Activated CD4-positive, alpha-beta memory T cell treated with anti-CD3 and anti-CD28 coated beads for 36 hours (primary cell): ENCODE results near the gene STK32C. TPM values are rescaled to one million over a fixed set of nuclear protein-coding genes. Genes with fewer than 3 reads are reported as not detected.
"Not testable (repeated sequence)": the region's sequence is repeated elsewhere in the genome, so short reads cannot be mapped to it uniquely, and the experiment has no call there.

Experiments used
- CTCF ChIA-PET: fragments of 350-600 bp; sonication (Branson Sonifier 250); formaldehyde crosslinking; loops from one replicate; lab custom pipeline; 2021; ENCODE audit warnings: antibody characterized with exemption, inconsistent platforms; lab: Charles Lee
- POLR2A ChIA-PET: fragments of 350-600 bp; sonication (Branson Sonifier 250); formaldehyde crosslinking; loops from one replicate; lab custom pipeline; 2021; ENCODE audit warnings: antibody characterized with exemption; lab: Charles Lee
- DNase-seq: peaks from one replicate; pipeline ENCODE4 v3.0.0-alpha.2; 2020
- H3K27ac Mint-ChIP-seq: one replicate; pipeline ENCODE4 v1.8.0; 2021; ENCODE audit warnings: mixed read lengths
- H3K27me3 Mint-ChIP-seq: one replicate; pipeline ENCODE4 v1.8.0; 2021; ENCODE audit warnings: mixed read lengths
- H3K36me3 Mint-ChIP-seq: one replicate; pipeline ENCODE4 v1.8.0; 2021; ENCODE audit warnings: mixed read lengths
- H3K4me1 Mint-ChIP-seq: one replicate; pipeline ENCODE4 v1.8.0; 2021; ENCODE audit warnings: low read depth, mixed read lengths
- H3K4me3 Mint-ChIP-seq: one replicate; pipeline ENCODE4 v1.8.0; 2021; ENCODE audit warnings: mild to moderate bottlenecking, mixed read lengths
- H3K9me3 Mint-ChIP-seq: one replicate; pipeline ENCODE4 v1.8.0; 2021; ENCODE audit warnings: mixed read lengths
- intact Hi-C: fragments of 100-400 bp; cut with micrococcal nuclease; formaldehyde crosslinking; loops from one replicate; pipeline ENCODE4 v1.15.1; 2023
- total RNA-seq, 2 experiments: library from RNA; stranded (reverse); gene quantifications; one replicate each; pipeline ENCODE4 v1.2.3, GENCODE V29; 2021

Gene STK32C
- total RNA-seq, 2 experiments from 2014 or later = 14.8 to 16.1 TPM

GRCh38 chr10:132166216-132166950 is 141.4 kb downstream of the STK32C start:
- POLR2A ChIA-PET = no interaction called here
- intact Hi-C loops = no loop called here
- peaks cover 22% of the 10 kb centered on the region for H3K4me1 Mint-ChIP-seq
- no peaks in the 10 kb centered on the region for H3K36me3 Mint-ChIP-seq
- no peak overlapping the region for H3K27ac Mint-ChIP-seq
- no peaks in the 10 kb centered on the region for H3K27me3 Mint-ChIP-seq
- no peak for DNase-seq
- no peak overlapping the region for H3K4me3 Mint-ChIP-seq
- CTCF ChIA-PET = no interaction called here
- no peaks in the 10 kb centered on the region for H3K9me3 Mint-ChIP-seq

- H3K4me3 Mint-ChIP-seq = no peak overlapping the region
Observed at GRCh38 chr10:132165416-132165980, 142.3 kb downstream of the STK32C start.

GRCh38 chr10:132164761-132165278 is 142.9 kb downstream of the STK32C start:
- DNase-seq = no peak
- H3K4me3 Mint-ChIP-seq = no peak overlapping the region
- no peak overlapping the region for H3K27ac Mint-ChIP-seq
- H3K9me3 Mint-ChIP-seq = no peaks in the 10 kb centered on the region
- intact Hi-C loops = no loop called here
- no peaks in the 10 kb centered on the region for H3K27me3 Mint-ChIP-seq
- ChIA-PET POLR2A (no interaction called here), CTCF (no interaction called here)
- H3K36me3 Mint-ChIP-seq = no peaks in the 10 kb centered on the region
- peaks cover 22% of the 10 kb centered on the region for H3K4me1 Mint-ChIP-seq

More at GRCh38 chr10:132165416-132165980, 142.3 kb downstream of the STK32C start:
- H3K9me3 Mint-ChIP-seq = no peaks in the 10 kb centered on the region
- no peaks in the 10 kb centered on the region for H3K36me3 Mint-ChIP-seq
- DNase-seq = no peak
- no peaks in the 10 kb centered on the region for H3K27me3 Mint-ChIP-seq
- H3K4me1 Mint-ChIP-seq = peaks cover 22% of the 10 kb centered on the region
- H3K27ac Mint-ChIP-seq = no peak overlapping the region
- ChIA-PET POLR2A (no interaction called here), CTCF (no interaction called here)
- intact Hi-C loops = no loop called here

DNA sequence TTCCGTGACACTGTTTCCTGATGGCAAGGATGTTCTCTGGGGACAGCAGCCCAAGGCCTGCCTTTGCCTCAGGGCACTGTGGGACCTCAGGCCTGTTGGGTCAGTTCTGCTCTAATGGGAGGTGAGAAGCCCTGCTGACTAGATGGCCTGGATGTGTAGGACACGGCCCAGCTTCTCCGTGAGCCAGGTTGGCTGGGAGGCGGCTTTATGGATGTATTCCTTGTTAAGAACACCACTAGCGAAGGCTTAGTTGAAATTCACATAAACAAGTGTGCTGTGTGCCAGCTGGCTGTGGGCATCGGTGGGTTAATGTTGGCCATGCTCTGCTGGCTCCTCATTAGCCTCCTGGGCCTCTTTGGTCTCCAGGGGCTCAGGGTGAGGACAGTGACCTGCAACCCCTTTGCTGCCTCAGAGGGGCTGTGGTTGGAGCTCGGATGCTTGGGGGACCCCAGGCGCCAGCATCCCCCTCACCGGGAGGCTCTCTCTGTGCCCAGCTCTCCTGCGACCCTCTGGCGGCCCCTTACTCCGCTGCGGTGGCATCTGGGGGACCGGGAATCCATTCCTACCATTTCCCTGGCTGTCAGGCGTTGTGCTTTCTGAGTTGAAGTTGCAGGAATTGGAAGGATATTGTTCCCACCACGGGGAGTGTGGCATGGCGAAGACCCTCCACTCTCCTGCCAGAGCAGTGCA is 143.8 kb downstream of the STK32C start:
- ChIA-PET POLR2A (no interaction called here), CTCF (no interaction called here)
- H3K4me1 Mint-ChIP-seq = peaks cover 27% of the 10 kb centered on the region
- intact Hi-C loops = loop anchor here (2.0 kb wide), 2 partner anchors 283 to 373 kb away; partner anchors contain the start of gene INPP5A
- no peak overlapping the region for H3K4me3 Mint-ChIP-seq
- H3K27me3 Mint-ChIP-seq = no peaks in the 10 kb centered on the region
- H3K36me3 Mint-ChIP-seq = no peaks in the 10 kb centered on the region
- DNase-seq = no peak
- no peak overlapping the region for H3K27ac Mint-ChIP-seq
- no peaks in the 10 kb centered on the region for H3K9me3 Mint-ChIP-seq

- peak overlapping the region; percentile 9 for H3K27ac Mint-ChIP-seq
- no peak overlapping the region for H3K4me3 Mint-ChIP-seq
- H3K9me3 Mint-ChIP-seq = no peaks in the 10 kb centered on the region
- CTCF ChIA-PET = no interaction called here
- no peaks in the 10 kb centered on the region for H3K36me3 Mint-ChIP-seq
- intact Hi-C loops = loop anchor here (2.0 kb wide), 2 partner anchors 283 to 373 kb away; partner anchors contain the start of gene INPP5A
- peaks cover 30% of the 10 kb centered on the region for H3K4me1 Mint-ChIP-seq
- DNase-seq = peak; percentile 80
- no peaks in the 10 kb centered on the region for H3K27me3 Mint-ChIP-seq
- POLR2A ChIA-PET = no interaction called here
Observed at GRCh38 chr10:132163278-132163765, 144.4 kb downstream of the STK32C start.

DNA sequence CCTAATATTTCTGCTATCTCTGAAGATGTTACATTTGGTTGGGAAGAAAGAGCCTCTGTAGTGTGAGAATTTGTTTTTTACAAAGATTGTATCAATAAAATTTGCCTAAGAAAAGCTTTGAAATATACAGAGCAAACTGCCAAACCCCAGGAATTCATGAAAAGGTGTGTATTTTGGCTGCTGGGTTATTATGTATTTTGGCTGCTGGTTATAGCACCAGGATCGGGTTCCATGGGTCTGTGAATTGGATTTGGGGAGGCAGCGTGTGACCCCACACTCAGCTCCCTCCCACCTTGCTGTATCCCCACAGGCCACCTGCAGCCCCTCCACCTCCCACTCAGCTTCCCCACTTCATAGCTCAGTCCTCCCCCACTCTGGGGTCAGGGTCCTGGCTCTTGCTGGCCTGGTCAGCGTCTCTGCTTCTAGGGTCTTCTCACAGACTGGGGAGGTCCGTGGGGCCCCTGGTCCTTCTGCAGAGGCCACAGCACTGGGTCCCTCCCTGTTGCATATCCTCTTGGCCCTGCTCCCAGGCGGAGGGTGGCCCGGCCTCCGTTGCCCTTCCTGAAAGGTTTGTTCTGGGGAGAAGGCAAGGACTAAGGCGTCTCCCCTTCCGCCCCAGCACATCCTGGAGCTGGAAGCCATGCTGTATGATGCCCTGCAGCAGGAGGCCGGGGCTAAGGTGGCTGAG is 145.0 kb downstream of the STK32C start:
- H3K27me3 Mint-ChIP-seq = no peaks in the 10 kb centered on the region
- H3K36me3 Mint-ChIP-seq = no peaks in the 10 kb centered on the region
- peak overlapping the region; percentile 51 for H3K4me3 Mint-ChIP-seq
- intact Hi-C loops = loop anchor here (2.0 kb wide), 2 partner anchors 284 to 374 kb away; partner anchors contain the start of gene INPP5A
- H3K27ac Mint-ChIP-seq = peak overlapping the region; percentile 92
- H3K4me1 Mint-ChIP-seq = peaks cover 34% of the 10 kb centered on the region
- ChIA-PET CTCF (interaction anchor here (0.7 kb wide), 1 partner anchor 21 kb away, joined by 4 read pairs; no protein-coding TSS in a partner anchor), POLR2A (no interaction called here)
- no peaks in the 10 kb centered on the region for H3K9me3 Mint-ChIP-seq
- no peak for DNase-seq

- peak overlapping the region; percentile 51 for H3K4me3 Mint-ChIP-seq
- POLR2A ChIA-PET = no interaction called here
Observed at GRCh38 chr10:132162021-132162531, 145.7 kb downstream of the STK32C start.

DNA sequence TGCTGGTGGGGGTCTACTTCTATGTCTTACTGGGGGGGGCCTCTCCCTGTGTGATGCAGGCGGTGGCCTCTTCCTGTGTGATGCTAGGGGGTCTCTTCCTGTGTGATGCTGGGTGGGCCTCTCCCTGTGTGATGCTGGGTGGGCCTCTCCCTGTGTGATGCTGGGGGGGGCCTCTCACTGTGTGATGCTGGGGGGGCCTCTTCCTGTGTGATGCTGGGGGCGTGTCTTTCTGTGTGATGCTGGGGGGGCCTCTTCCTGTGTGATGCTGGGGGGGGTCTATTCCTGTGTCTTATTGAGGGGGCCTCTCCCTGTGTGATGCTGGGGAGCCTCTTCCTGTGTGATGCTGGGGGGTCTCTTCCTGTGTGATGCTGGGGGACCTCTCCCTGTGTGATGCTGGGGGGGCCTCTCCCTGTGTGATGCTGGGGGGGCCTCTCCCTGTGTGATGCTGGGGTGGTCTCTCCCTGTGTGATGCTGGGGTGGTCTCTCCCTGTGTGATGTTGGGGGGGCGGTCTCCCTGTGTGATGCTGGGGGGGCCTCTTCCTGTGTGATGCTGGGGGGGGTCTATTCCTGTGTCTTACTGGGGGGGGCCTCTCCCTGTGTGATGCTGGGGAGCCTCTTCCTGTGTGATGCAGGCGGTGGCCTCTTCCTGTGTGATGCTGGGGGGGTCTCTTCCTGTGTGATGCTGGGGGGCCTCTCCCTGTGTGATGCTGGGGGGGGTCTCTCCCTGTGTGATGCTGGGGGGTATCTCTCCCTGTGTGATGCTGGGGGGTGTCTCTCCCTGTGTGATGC is 146.7 kb downstream of the STK32C start:
- H3K36me3 Mint-ChIP-seq, POLR2A ChIA-PET, H3K4me3 Mint-ChIP-seq, intact Hi-C loops, H3K9me3 Mint-ChIP-seq, H3K27me3 Mint-ChIP-seq, CTCF ChIA-PET: not testable (repeated sequence)
- H3K4me1 Mint-ChIP-seq = peaks cover 31% of the 10 kb centered on the region
- peak; percentile 39 for DNase-seq
- H3K27ac Mint-ChIP-seq = peak overlapping the region; percentile 38

More at GRCh38 chr10:132162021-132162531, 145.7 kb downstream of the STK32C start:
- H3K27ac Mint-ChIP-seq = peak overlapping the region; percentile 92
- DNase-seq = peak; percentile 72
- H3K36me3 Mint-ChIP-seq = no peaks in the 10 kb centered on the region
- intact Hi-C loops = loop anchor here (2.0 kb wide), 2 partner anchors 285 to 375 kb away; partner anchors contain the start of gene INPP5A
- no peaks in the 10 kb centered on the region for H3K27me3 Mint-ChIP-seq
- H3K4me1 Mint-ChIP-seq = peaks cover 36% of the 10 kb centered on the region
- CTCF ChIA-PET = interaction anchor here (0.7 kb wide), 1 partner anchor 20 kb away, joined by 4 read pairs; no protein-coding TSS in a partner anchor
- no peaks in the 10 kb centered on the region for H3K9me3 Mint-ChIP-seq

DNA sequence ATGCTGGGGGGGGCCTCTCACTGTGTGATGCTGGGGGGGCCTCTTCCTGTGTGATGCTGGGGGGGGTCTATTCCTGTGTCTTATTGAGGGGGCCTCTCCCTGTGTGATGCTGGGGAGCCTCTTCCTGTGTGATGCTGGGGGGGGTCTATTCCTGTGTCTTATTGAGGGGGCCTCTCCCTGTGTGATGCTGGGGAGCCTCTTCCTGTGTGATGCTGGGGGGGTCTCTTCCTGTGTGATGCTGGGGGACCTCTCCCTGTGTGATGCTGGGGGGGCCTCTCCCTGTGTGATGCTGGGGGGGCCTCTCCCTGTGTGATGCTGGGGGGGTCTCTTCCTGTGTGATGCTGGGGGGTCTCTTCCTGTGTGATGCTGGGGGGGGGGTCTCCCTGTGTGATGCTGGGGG is 147.5 kb downstream of the STK32C start:
- H3K4me1 Mint-ChIP-seq = peaks cover 31% of the 10 kb centered on the region
- H3K27ac Mint-ChIP-seq = peak overlapping the region; percentile 56
- H3K9me3 Mint-ChIP-seq, CTCF ChIA-PET, H3K4me3 Mint-ChIP-seq, H3K27me3 Mint-ChIP-seq, intact Hi-C loops, H3K36me3 Mint-ChIP-seq, DNase-seq, POLR2A ChIA-PET: not testable (repeated sequence)

GRCh38 chr10:132159302-132160230 is 148.2 kb downstream of the STK32C start:
- H3K9me3 Mint-ChIP-seq, CTCF ChIA-PET, POLR2A ChIA-PET, H3K36me3 Mint-ChIP-seq, H3K27me3 Mint-ChIP-seq: not testable (repeated sequence)
- peak; percentile 69 for DNase-seq
- peak overlapping the region; percentile 81 for H3K27ac Mint-ChIP-seq
- intact Hi-C loops = loop anchor here (5.0 to 10.0 kb wide), 2 partner anchors 175 to 257 kb away; partner anchors contain the start of genes BNIP3 and PPP2R2D
- H3K4me3 Mint-ChIP-seq = peak overlapping the region; percentile 41
- peaks cover 31% of the 10 kb centered on the region for H3K4me1 Mint-ChIP-seq
